GM21447 (cell line): ENCODE measurements around the gene PTPRN.

Experiments
- ATAC-seq: cut with Tn5 transposase; IDR thresholded peaks from one replicate; pipeline ENCODE4 v1.9.1; 2021; ENCODE audit not compliant: unreplicated experiment

Gene PTPRN

DNA sequence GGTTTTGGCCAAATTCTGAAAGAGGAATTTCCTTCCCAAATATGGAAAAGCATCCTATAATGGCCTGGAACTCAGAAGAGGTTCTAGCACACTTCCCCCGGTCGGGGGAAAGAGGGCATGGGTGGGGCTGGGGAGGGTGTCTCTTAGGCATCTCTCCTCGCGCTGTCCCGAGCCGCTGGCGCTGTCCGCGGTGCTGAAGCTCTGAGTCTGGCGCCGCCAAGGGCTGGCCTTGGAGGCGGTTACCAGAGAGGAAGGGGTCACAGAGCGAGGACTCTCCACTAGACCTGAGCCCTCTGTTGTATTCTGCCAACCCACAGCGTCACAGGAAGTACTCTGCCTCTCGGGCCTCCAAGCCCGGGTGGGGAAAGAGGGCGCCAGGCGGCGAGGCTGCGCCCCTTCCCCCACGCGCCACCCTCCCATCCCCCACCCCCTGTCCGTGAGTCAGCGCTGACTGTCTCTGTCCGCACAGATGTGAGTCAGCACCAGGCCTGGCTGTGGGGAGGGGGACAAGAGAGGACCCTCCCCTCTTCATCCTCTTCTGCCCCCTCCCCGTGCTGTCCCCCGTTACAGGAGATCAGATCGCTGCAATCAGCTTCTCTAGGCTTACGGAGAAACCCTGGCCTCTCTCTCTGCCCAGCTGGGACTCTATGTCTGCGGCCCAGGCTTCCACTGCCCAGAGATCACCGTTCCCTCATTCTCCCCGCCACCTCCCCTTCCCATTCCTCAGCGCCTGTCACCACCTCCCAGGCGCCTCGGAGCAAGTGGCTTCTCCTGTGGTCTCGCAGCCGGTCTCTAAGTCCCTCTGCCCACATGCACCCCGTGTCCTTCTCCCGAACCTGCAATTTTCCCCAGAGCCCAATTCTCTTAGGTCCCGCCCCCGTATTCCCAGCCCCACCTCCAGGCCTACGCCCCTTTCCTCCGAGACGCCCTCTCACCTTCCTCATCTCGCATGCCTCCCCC is 779 bp downstream of the PTPRN start:
- no peak for ATAC-seq

DNA sequence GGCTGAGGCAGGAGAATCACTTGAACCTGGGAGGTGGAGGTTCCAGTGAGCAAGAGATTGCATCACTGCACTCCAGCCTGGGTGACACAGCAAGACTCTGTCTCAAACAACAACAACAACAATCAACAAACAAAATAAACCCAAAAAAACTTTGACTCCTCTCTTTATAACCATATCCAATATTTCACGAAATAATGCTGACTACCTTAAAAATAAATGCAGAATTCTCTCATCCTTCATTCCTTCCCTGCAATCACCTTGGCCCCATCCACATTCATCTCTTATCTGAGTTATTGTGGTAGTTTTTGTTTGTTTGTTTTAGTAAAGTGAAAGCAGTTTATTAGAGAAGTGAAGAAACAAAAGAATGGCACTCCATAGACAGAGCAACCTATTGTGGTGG is 3.2 kb downstream of the PTPRN start:
- ATAC-seq, result no peak

GRCh38 chr2:219304223-219304622 is 5.0 kb downstream of the PTPRN start:
- ATAC-seq, result no peak

DNA sequence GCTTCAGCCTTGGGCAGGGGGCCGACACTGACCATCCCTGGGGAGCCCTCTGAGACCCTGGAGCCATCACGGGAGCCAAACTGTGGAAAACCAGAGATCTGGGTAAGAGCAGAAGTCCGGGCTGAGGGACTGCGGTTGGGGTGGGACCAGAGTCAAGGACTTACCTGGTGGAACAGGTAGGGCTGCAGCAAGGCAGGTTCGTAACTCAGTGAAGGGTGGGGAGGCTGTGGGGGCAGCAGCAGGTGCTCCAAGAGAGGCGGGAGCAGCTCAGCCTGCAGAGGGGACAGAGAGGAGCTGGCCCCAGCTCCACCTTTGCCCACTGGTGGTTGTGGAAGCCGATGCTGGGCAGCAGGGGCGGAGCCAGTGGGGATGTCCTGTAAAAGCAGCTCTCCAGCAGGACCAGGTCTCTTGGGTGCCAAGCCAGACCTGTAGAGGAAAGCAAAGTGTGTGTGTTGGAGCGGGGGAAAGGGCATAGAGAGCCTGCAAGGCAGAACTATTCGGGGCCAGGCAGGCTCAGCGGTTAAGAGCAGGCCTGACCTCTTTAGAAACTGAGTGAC is 6.7 kb downstream of the PTPRN start:
- no peak for ATAC-seq

DNA sequence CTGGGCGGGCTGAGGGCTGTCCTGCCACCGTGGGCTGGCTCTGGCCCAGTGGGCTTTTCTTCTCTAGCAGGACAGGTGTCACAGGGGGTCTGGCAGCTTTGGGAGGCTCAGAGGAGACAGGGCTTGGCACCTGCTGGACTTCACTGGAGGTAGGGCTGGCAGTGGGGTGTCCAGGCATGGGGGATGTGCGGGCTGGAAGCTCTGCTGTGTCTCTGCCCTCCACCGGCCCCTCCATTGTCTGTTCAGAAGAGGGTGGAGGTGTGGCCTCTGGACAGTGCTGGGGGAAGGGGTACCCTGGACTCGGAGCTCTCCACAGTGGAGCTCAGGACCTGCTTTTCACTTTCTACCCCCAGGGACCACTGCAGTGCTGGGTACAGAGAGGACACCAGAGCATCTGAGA is 9.2 kb downstream of the PTPRN start:
- ATAC-seq, result no peak

GRCh38 chr2:219299372-219299760 is 9.8 kb downstream of the PTPRN start:
- ATAC-seq, result no peak

DNA sequence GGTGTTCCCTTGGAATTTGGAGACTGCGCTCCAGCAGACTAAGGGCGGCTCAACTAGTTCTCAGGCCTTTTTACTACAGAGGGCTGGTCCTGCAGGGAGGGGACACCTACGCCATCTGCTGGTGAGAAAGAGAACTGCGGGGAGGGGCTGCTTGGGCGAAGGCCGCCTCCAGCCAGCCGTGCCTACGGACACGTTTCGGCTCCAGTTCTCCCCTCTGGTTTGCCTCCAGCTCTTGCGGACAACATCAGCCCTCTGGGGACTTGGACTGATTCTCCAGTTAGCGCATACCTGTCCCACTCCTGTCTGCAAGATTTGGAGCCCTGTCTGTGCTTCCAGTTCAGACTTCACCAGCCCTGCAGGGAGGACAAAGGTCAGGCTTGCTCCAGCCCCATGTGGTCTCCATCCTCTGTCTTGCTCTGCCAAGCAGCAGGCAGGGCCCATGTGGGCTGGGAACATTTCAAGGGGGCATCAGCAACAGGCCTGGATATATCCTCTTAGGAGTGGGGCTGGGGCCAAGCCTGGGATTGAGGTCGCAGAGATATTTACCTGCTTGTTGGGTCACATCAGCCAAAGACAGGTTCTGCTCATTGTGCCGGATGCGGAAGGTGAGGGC is 10.3 kb downstream of the PTPRN start:
- peak; percentile 52 for ATAC-seq

DNA sequence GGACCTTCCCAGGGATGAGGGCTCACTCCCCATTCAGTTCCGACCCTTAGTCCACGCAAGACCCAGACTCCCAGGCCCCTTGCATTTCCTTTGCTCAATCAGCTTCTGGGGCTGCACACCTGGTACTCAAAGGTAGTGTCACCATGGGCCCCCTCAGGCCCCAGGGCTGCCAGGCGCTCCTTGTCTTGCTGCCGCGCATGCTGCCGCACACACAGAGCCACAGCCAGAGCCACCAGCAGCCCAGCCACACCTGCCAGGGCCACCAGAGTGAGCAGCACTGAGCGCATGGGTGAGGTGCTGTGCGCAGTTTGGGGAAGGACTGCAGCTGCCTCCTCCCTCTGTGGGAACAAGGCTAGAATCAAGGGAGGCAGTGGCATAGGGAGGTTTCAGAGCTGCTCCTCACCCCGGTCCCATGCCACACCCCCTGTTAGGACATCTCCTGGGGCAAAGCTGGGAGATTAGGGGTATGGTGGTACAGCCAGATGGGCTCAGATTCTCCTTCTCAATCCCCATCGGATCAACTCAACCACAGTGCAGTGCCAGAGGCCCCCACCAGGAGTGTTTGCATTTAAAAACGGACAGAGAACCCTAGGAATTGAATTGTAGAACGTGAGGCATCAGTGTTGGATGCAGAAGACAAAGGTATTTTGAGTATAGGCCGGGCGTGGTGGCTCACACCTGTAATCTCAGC is 11.3 kb downstream of the PTPRN start:
- no peak for ATAC-seq

GRCh38 chr2:219296631-219297391 is 12.4 kb downstream of the PTPRN start:
- no peak for ATAC-seq

- no peak for ATAC-seq
Observed at GRCh38 chr2:219296142-219296541, 13.1 kb downstream of the PTPRN start.

- ATAC-seq, result peak; percentile 84
Observed at GRCh38 chr2:219294356-219295351, 14.5 kb downstream of the PTPRN start.

DNA sequence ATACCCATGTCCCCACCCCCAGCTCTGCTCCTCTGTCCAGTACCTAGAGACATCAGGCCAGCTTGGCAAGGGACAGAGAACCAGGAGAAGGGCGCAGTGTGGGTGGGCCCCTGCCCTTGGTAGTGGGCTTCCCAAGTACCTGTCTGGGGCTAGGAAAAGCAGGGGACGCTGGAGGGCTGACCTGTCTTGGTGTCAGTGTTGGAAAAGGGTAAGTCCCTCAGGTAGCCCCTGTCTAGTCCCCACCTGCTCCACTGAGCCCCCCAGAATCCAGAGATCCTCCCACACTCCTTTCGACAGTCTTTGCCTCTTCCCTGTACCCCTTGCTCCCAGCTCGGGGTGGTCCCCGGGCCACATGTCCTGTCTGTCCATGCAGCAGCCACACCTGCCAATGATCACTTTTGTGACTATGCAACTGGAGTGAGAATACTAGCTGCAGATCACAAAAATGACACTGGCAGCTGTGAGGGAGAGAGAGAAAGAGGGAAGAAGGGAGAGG is 15.4 kb downstream of the PTPRN start:
- ATAC-seq, result no peak

GRCh38 chr2:219292616-219293015 is 16.6 kb downstream of the PTPRN start:
- no peak for ATAC-seq

DNA sequence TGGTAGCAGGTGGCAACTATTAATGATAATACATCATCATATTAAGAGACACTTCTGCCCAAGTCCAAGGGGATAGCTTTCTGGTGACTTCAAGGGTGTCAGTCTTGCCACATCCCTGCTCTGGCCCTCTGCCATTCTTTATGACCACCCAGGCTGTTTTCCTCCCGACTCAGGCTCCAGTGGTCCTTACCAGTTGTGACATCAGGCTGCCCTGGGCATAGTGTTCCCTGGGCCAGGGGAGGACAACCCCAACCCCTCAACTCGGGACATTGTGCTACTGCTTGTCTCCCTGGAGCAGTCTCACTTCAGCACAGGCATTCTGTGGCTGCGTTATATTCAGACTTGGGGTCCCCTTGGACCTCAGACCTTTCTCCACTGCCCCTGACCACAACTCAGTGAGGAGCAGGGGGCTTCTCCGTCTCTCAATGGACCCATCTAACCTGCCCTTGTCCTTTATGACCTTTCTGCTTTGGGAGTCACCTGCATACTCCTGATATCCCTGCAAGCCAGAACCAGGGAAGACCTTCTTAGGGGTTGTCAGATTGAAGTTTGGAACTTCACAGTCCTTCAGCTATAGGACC is 17.2 kb downstream of the PTPRN start:
- no peak for ATAC-seq

DNA sequence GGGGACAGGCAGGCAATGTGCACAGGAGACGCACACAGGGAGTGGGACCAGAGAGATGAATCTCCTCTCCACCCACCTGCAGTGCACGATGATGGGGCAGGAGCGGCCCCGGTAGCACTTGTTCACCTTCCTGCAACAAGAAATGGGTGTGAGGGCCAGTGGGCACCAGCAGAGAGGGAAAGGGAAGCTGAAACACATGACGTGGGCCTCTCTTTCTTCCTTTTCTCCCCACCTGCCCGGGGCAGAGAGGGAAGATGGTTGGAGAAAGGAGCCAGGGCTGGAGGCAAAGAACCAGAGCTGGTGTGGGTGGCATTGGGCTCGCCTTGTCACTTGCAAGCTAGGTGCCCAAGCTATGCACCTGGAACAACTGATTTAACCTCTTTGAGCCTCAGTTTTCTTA is 17.8 kb downstream of the PTPRN start:
- no peak for ATAC-seq

DNA sequence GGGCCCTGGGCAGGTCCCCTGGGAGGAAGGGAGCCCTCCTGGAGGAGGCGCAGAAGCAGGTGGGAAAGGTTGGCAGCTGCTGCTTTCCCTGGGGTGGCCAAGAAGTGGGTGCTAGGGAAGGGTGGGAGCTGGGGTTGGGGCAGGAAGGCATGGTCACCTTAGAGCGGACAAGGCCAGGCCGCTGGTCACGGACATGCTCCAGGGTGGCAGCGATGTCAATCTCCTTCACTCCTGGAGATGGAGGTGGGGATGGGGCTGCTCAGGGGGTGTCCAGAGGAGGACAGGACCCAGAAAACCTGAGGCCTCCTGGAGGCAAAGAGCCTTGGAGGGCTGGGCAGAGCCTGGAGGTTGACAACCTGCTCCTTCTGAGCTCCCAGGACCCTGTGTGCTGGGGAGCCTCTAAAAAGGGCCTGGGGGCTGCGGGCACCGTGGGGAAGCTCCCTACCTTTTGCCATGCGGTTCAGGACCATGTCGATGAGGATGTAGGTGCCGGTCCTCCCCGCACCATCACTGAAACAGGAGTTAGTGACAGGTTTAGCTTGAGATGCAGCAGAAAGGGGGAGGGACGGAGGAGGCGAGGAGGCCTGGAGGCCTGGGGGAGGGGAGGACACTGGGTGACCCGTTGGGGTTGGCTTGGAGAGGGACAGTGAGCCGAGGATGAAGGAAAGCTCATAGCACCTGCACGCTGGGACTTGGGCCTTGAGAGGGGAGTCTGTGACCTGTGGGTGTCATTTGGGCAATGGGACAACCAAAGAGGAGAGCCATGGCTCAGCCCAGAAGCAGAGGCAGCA is 18.6 kb downstream of the PTPRN start:
- no peak for ATAC-seq

- ATAC-seq, result no peak
Observed at GRCh38 chr2:219289537-219290361, 19.5 kb downstream of the PTPRN start.

DNA sequence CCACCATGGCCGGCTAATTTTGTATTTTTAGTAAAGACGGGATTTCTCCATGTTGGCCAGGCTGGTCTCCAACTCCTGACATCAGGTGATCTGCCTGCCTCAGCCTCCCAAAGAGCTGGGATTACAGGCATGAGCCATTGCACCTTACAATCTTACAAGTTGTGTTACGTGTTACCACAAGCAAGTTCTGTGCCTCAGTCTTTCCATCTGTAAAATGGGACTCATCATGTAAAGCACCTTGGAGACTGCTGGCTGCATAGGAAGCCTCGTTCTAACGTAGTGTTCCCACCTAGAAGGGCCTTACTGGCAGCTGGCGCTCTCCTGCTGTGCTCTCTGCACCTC is 20.0 kb downstream of the PTPRN start:
- no peak for ATAC-seq
